22Rv1 (cell line): ENCODE results near the gene KRABD2.

Source experiments
- CTCF ChIP-seq: fragments of 450-650 bp; IDR thresholded peaks from 2 replicates; pipeline ENCODE4 v1.5.1; 2017; ENCODE audit warnings: mild to moderate bottlenecking
- ZFX ChIP-seq: fragments of 450-650 bp; IDR thresholded peaks from 2 replicates; pipeline ENCODE4 v1.6.1; 2017; ENCODE audit warnings: antibody characterized with exemption, borderline replicate concordance

- TF ChIP-seq CTCF (peak; percentile 89), ZFX (no peak)
Measured at GRCh38 chr17:8409966-8410882, 33.7 kb upstream of the KRABD2 start.
